GM21381 (cell line): Measurements from ENCODE around the gene NPY4R.
"Not testable (repeated sequence)": the region's sequence is repeated elsewhere in the genome, so short reads cannot be mapped to it uniquely, and the experiment has no call there.

ENCODE experiments used
- ATAC-seq: cut with Tn5 transposase; IDR thresholded peaks from one replicate; pipeline ENCODE4 v1.9.1; 2021; ENCODE audit warnings: mild to moderate bottlenecking, moderate library complexity; ENCODE audit not compliant: unreplicated experiment

NPY4R gene, protein sequence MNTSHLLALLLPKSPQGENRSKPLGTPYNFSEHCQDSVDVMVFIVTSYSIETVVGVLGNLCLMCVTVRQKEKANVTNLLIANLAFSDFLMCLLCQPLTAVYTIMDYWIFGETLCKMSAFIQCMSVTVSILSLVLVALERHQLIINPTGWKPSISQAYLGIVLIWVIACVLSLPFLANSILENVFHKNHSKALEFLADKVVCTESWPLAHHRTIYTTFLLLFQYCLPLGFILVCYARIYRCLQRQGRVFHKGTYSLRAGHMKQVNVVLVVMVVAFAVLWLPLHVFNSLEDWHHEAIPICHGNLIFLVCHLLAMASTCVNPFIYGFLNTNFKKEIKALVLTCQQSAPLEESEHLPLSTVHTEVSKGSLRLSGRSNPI

DNA sequence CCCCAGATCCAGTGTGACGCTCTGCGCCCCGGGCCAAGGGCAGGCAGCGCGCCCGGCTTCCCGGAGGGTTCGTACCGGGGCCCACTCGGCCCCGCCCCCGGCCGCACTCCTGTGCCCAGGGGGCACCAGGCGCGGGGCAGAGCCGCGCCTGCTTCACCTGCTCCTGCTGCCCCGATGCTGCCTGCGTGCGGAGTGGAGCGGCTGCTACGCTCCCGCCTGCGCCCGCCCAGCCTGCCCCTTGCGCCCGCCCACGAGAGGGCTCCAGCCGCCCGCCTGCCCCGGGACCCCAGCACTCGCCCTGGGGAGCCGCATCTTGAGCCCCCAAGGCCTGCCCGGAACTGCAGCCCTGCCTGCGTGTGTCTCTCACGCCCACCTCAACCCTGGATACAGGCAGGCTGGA, at the start of gene NPY4R:
TSS of gene NPY4R (minus strand) at position 194 of the 400 bp plus-strand sequence. CDS start 3,323 bp downstream, outside the sequence.
- ATAC-seq: not testable (repeated sequence)

- ATAC-seq: no peak
These were observed 49.6 kb upstream of the NPY4R start for GRCh38 chr10:46515366-46515765.

- ATAC-seq: no peak
These were observed 49.1 kb upstream of the NPY4R start for GRCh38 chr10:46514899-46515298.

- ATAC-seq: no peak
These were observed 48.7 kb upstream of the NPY4R start for GRCh38 chr10:46514431-46514861.

DNA sequence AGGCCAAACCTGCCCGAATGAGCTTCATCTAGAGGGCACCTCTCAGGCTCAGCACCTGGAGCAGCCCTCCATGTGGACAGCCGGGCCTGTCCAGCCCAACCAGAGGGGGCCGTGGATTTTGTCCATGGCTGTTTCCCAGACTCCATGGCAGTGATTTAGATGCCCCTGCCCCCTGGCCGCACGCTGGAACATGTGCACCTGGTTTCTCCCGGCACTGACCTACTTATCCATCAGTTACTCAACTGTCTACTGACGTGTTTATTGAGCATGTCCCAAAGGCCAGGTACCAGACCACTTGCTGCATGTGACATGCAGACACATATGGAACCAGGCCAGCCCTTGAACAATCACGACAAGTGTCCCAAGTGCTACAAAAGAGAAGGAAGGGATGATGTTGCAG, 47.6 kb upstream of the NPY4R start:
- ATAC-seq: not testable (repeated sequence)

DNA sequence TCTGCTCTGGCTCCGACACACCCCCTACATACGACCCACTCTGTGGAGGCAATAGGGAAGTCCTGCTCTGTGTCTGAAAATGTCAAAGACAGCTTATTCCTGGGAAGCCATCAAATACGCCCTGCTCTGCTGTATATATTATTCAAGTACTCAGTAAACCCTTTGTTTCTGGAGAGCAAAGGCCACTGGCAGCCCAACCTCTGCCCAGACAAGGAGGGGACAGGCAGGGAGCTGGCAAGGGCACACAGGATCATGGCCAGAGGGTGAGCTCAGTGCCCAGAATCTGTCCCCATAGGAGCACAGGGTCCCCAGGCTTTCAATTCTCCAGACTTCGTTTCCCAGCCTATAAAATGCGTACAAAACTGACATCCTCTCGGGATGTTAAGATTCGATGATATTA, 47.0 kb upstream of the NPY4R start:
- not testable (repeated sequence) for ATAC-seq

- ATAC-seq: not testable (repeated sequence)
These were observed 46.2 kb upstream of the NPY4R start for GRCh38 chr10:46512002-46512401.

DNA sequence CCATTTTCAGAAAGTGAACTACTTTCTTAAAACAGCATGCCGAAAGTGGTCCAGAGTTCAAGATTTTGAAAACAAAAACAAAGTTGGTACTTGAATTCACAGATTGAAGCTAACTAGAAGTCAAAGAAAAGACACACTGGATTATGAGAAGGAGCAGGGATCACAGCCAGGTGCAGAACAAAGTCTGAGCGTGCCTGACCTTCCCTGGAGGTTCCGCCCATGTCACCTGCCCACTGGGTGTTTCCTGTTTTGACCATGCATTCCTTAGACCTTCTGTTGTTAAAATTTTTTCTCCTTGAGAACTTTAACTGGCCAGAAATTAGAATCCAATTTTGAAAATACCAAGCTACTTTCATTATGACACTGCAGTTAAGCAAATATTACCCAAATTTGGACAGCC, 34.2 kb upstream of the NPY4R start:
- not testable (repeated sequence) for ATAC-seq

GRCh38 chr10:46498985-46499703, 33.4 kb upstream of the NPY4R start:
- ATAC-seq: not testable (repeated sequence)

GRCh38 chr10:46497878-46498277, 32.1 kb upstream of the NPY4R start:
- ATAC-seq: not testable (repeated sequence)

- ATAC-seq: not testable (repeated sequence)
These were observed 31.6 kb upstream of the NPY4R start for GRCh38 chr10:46497401-46497800.

DNA sequence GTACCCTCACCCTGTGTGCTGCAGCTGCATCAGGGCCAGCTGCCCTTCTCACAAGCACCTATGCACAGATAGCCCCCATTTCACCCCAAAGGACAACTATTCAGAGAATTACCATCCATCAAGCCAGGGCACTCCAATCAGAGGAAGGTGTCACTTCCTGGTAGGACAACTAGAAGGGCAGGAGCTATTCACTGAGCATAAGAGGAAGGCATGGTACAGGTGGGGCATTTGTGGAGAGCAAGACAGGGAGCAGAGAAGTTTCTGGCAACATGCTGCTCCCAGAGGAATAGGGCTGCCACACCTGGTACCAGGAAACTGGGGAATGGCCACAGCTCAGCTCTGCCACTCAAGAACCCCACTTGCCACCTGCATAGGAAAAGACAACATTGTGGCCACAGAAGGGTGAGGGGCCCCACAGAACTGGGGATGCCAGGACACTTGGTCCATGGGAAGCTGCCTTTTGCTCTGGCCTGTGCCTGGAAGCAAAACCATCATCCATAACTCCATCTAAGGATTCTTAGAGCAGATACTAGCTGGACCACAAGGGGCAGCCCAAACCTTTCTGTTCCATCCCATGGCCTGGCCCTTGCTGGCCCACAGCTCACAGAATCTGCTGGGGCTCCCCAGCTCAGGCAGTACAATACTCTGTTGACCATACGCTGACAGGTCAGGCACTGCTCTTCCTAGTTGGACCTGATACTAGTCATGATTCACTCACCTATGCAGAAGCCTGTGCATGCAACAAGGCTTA, 25.8 kb upstream of the NPY4R start:
- not testable (repeated sequence) for ATAC-seq

DNA sequence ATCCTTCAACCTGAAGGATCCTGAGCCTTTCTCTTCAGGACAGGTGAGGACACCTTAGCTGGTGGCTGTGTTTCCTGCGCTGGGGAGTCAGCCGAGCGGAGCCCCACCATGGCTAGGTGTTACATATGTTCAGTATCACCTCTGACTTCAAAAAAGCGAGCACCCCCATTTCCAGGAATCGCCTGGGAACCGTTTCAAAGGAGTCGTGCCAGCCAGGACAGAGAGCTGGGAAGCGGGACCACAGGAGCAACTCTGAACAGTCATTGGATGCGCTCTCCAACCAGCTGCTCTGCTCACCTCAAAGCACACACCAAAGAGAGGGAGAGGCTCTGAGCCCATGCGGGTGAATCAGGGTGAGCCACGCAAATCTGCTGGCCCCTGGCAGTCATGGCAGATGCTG, 24.5 kb upstream of the NPY4R start:
- ATAC-seq: not testable (repeated sequence)

- ATAC-seq: not testable (repeated sequence)
These were observed 20.7 kb upstream of the NPY4R start for GRCh38 chr10:46486459-46486858.

DNA sequence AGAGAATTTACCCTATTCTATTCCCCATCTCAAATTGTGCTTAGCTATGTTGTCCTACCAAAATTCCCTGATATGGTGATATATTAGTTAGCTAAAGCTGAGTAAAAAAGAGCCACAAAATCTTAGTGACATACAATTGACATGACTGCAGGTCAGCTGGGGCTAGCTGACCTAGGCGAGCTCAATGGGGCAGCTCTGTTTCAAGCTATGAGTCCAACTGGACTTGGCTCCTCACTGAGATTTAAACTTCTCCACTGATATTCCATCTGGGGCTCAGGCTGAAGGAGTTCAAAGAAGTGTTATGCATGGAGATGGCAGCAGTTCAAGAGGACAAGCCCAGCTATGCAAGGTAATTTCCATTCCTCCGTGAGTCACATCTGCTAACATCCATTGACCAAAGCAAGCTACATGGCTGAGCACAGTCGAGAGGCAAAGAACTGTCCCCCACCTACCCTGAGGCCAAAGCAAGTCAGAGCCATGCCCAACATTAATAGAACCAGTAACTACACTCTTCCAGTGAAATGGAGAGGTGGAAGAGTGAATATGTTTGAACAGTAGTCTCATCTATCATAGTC, 9.1 kb upstream of the NPY4R start:
- not testable (repeated sequence) for ATAC-seq

DNA sequence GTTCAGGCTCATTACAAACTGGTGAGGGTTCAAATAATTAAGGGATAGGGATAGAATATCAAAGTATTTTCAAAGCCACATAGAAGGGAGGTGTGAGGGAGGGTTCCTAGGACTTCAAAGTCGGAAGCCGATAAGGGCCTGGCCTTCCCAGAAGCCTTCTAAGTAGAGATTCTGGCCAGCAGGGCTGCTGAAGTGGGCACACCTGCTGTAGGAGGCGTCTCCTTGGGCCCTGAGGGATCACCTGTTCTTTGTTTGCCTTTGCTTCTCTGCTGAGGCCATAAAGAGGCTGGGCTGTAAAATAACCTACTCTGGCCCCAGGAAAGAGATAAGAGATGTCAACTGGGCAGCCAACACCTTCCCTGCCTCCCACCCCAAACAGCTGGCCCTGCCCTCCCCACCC, 8.0 kb upstream of the NPY4R start:
- not testable (repeated sequence) for ATAC-seq

GRCh38 chr10:46470134-46470533, 4.4 kb upstream of the NPY4R start:
- not testable (repeated sequence) for ATAC-seq

DNA sequence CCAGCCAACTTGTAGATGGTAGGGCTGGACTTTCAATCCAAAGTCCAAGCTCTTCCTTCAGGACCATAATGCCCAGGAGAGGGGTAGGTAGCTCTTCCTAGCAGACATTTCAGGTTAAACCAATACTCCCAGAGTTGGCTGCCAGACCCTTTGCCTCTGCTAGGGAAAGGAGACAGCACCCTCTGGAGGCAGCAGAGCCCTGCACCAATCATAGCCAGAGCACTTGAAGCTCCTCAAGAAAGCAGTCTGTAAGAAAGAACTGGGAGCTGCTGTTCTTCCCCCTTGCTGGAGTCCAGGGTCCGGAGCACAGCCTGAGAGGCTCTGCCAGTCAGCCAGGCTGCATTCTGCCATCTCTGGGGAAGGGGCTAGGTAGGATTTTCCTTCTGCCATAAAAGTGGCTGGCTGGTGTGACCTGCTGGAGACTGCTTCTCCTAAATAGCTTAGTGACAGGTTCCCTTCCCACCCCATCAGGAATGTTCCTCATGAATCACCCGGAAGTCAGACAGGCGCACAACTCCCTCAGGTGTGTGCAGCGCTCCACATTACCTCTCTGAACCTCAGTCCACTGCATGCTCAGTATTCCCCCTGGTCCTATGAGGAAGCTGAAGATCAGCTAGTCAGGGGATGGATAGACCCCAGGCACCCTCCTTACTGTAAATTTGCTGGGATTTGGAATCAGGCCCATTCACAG, 2.5 kb upstream of the NPY4R start:
- ATAC-seq: not testable (repeated sequence)

DNA sequence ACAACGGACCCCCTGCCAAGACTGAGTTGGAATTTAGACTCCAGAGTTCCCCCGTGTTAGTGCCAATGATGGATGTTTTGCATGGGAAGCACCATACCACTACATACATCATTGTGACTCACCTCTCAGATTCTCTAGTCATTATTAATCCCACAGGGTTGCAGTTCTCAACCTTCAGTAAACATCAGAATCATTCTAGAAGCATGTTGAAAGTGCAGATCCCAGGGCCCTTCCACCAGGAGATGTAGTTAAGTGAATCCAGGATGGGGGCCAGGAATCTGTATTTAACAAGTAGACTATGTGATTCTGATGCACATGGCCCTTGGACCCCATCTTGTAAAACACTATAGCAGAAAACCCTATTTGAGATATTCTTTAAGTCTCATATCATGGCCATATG, 2.1 kb downstream of the NPY4R start:
- not testable (repeated sequence) for ATAC-seq

- ATAC-seq: not testable (repeated sequence)
These were observed 3.5 kb downstream of the NPY4R start for GRCh38 chr10:46462276-46462675.
